Neural crest cell (in vitro differentiated cells): ENCODE measurements around the gene TCF25. TPM values are rescaled to one million over a fixed set of nuclear protein-coding genes. Genes with fewer than 3 reads are reported as not detected.
"Not testable (repeated sequence)": the region's sequence is repeated elsewhere in the genome, so short reads cannot be mapped to it uniquely, and the experiment has no call there.

ENCODE experiments used
- DNase-seq: peaks from one replicate; pipeline ENCODE4 v3.0.0; 2021; ENCODE audit warnings: low read depth, mixed read lengths, low spot score
- H3K27ac Mint-ChIP-seq: one replicate; pipeline ENCODE4 v1.8.0; 2021; ENCODE audit warnings: mild to moderate bottlenecking, mixed read lengths; ENCODE audit not compliant: unreplicated experiment
- H3K27me3 Mint-ChIP-seq: 2 replicates; pipeline ENCODE4 v1.8.0; 2021; ENCODE audit warnings: low read depth, mild to moderate bottlenecking, mixed read lengths
- H3K36me3 Mint-ChIP-seq: 2 replicates; pipeline ENCODE4 v1.8.0; 2021; ENCODE audit warnings: low read depth, mild to moderate bottlenecking, mixed read lengths
- H3K4me1 Mint-ChIP-seq: 2 replicates; pipeline ENCODE4 v1.8.0; 2021; ENCODE audit warnings: mixed read lengths
- H3K4me3 Mint-ChIP-seq: one replicate; pipeline ENCODE4 v1.8.0; 2021; ENCODE audit warnings: mild to moderate bottlenecking, mixed read lengths
- H3K9me3 Mint-ChIP-seq: 2 replicates; pipeline ENCODE4 v1.8.0; 2021; ENCODE audit warnings: mixed read lengths
- total RNA-seq: library from RNA; stranded (reverse); gene quantifications from 2 replicates; pipeline ENCODE4 v1.2.1, GENCODE V29; 2021
- TF ChIP-seq, protein P1 (sequence below): fragments of 200-600 bp; sonication (generic); conservative IDR thresholded peaks from 2 replicates; pipeline ENCODE4 v1.5.0; 2021; ENCODE audit warnings: antibody characterized with exemption, mild to moderate bottlenecking

TCF25 gene
- total RNA-seq, 1 donor from 2014 or later: 209 TPM

DNA sequence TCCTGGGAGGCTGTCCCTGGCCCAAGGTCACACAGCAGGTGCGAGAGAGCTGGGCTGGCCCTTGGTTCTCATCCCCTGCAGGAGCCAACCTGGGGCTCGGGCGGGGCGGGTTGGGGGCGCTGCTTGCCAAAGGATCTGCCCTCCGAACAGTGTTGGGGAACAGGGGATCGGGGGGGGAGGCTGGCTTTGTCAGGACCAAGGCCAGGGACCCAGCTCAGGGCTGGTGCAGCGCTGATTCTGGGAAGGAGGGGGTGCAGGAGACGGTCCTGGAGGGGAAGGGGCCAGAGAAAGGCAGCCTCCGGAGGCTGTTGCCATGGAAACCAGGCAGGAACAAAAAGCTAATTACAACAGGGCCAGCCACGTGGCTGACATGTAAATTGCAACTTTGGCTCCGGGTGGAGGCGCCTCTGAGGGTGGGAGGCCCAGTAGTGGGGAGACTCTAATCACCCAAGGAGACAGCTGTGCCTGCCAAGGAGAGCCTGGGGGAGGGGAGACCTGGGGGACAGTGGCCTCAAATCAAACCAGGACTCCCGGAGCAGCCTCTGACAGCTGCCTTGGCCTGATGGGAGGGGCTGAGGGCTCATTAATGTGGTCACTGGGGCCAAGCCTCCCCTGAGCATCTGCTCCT, 51.0 kb downstream of the TCF25 start:
- TF ChIP-seq, protein P1, sequence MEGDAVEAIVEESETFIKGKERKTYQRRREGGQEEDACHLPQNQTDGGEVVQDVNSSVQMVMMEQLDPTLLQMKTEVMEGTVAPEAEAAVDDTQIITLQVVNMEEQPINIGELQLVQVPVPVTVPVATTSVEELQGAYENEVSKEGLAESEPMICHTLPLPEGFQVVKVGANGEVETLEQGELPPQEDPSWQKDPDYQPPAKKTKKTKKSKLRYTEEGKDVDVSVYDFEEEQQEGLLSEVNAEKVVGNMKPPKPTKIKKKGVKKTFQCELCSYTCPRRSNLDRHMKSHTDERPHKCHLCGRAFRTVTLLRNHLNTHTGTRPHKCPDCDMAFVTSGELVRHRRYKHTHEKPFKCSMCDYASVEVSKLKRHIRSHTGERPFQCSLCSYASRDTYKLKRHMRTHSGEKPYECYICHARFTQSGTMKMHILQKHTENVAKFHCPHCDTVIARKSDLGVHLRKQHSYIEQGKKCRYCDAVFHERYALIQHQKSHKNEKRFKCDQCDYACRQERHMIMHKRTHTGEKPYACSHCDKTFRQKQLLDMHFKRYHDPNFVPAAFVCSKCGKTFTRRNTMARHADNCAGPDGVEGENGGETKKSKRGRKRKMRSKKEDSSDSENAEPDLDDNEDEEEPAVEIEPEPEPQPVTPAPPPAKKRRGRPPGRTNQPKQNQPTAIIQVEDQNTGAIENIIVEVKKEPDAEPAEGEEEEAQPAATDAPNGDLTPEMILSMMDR: no peak
- Mint-ChIP-seq H3K4me3 (peak overlapping the region; percentile 96), H3K27ac (peak overlapping the region; percentile 81), H3K9me3 (no peaks in the 10 kb centered on the region), H3K4me1 (peaks cover 32% of the 10 kb centered on the region), H3K27me3 (peaks cover 11% of the 10 kb centered on the region), H3K36me3 (no peaks in the 10 kb centered on the region)
- peak; percentile 64 for DNase-seq

DNA sequence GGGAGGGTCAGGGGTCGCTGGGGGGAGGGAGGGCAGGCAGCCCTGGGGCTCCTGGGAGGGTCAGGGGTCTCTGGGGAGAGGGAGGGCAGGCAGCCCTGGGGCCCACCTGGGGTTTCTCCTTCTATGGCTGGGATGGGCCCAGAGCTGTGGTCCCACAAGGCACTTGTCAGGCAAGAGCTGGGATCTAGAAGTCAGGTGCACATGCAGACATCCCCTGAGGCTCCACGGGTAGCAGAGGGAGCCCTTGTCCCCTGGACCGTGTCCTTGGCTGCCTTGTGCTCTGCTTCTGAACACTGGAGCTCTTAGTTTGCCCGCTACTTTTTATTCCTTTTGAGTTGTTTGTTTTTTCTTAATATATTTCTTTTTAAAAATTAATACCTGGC, 51.5 kb downstream of the TCF25 start:
- peak overlapping the region; percentile 96 for H3K4me3 Mint-ChIP-seq
- H3K27ac Mint-ChIP-seq: no peak overlapping the region
- peaks cover 11% of the 10 kb centered on the region for H3K27me3 Mint-ChIP-seq
- H3K4me1 Mint-ChIP-seq: peaks cover 27% of the 10 kb centered on the region
- no peak for DNase-seq
- H3K36me3 Mint-ChIP-seq: peaks cover under 1% of the 10 kb centered on the region
- TF ChIP-seq, protein P1: no peak
- no peaks in the 10 kb centered on the region for H3K9me3 Mint-ChIP-seq

DNA sequence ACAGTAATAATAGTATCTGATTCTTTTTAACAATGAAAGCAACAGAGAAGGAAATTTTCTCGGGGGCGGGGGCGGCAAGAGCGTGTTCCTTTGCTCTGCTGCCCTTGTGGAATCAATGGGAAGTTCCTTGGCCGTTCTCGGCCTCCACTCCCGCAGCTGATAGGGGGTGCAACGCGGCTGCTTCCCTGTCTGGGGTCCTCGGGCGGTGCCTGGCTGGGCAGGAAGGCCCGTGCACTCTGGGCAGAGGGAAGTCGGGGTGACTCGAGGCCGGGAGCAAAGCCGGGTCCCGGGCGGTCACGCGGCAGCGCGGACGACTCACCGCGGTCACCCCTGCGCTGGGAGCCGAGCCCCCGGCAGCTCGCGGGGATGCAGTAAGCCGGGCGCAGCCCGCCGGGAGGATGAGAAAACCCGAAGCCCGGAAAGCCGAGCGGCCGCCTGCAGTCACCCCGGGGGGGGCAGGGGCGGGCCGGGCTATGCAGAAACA, 52.2 kb downstream of the TCF25 start:
- Mint-ChIP-seq H3K27me3 (peaks cover 11% of the 10 kb centered on the region), H3K36me3 (peaks cover 3% of the 10 kb centered on the region), H3K9me3 (no peaks in the 10 kb centered on the region), H3K4me1 (peaks cover 24% of the 10 kb centered on the region), H3K4me3 (peak overlapping the region; percentile 96), H3K27ac (peak overlapping the region; percentile 86)
- DNase-seq: no peak
- TF ChIP-seq, protein P1: no peak

DNA sequence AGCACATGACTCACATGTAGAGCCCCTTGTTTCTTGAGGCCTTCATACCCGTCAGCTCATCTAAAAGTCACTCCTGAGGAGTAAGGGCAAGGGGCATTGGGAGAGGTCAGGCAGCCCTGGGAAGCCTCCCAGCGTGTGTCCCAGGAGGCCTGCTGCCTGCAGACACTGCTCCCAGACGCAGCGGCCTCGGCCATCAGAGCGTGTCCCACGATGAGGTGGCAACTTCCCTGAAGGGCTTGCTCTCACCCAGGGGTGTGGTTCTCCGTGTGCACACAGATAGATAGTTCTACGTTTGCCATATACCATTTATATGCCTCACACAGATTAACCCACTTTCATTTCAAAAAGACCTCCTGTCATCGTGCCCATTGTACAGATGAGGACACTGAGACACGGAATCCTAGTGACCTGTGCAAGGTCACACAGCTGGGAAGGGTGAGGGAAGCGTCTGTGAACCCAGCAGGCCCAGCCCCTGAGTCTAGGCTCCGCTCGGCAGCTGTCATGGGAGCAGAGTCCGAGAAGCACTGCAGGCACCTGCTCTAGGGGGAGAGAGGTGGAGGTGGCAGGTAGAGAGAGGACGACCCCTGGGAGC, 58.0 kb downstream of the TCF25 start:
- peaks cover 5% of the 10 kb centered on the region for H3K4me1 Mint-ChIP-seq
- TF ChIP-seq, protein P1: no peak
- no peak overlapping the region for H3K27ac Mint-ChIP-seq
- no peaks in the 10 kb centered on the region for H3K9me3 Mint-ChIP-seq
- no peaks in the 10 kb centered on the region for H3K27me3 Mint-ChIP-seq
- peak overlapping the region; percentile 47 for H3K4me3 Mint-ChIP-seq
- DNase-seq: no peak
- H3K36me3 Mint-ChIP-seq: peaks cover 21% of the 10 kb centered on the region

DNA sequence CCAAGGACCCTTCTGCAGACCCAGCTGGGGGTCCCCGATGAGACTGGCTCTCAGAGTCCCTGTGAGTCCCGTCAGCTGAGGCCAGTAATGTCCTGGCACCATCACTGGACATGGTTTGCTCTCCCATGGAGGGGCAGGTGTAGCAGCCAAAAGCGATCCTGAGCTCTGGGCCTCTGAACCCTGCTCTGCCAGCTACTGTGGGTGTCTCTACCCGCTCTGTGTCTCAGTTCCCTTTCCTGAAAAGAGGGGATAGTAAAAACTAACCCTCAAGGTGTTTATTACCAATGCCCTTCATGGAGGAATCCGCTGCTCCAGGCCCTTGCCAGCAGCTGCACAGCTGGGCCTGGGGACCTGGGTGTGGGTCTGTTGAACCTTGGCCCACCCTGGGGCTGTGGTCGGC, 58.6 kb downstream of the TCF25 start:
- Mint-ChIP-seq H3K4me3 (peak overlapping the region; percentile 76), H3K36me3 (peaks cover 21% of the 10 kb centered on the region), H3K9me3 (no peaks in the 10 kb centered on the region), H3K27ac (no peak overlapping the region), H3K27me3 (no peaks in the 10 kb centered on the region), H3K4me1 (peaks cover 5% of the 10 kb centered on the region)
- TF ChIP-seq, protein P1: no peak
- no peak for DNase-seq

DNA sequence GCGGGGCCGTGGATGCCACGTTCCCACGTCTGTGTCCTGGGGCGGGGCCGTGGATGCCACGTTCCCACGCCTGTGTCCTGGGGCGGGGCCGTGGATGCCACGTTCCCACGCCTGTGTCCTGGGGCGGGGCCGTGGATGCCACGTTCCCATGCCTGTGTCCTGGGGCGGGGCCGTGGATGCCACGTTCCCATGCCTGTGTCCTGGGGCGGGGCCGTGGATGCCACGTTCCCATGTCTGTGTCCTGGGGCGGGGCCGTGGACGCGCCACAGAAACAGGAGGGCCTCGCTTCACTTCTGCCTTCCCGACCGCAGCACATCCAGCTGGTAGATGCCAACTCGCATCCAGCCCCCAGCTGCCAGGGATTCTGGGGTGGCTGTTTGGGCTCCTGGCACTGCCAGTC, 60.6 kb downstream of the TCF25 start:
- not testable (repeated sequence) for DNase-seq, H3K27ac Mint-ChIP-seq, H3K27me3 Mint-ChIP-seq, H3K9me3 Mint-ChIP-seq, H3K4me3 Mint-ChIP-seq, H3K4me1 Mint-ChIP-seq
- peaks cover 25% of the 10 kb centered on the region for H3K36me3 Mint-ChIP-seq
